H9 (cell line): ENCODE results near the gene PLEKHG3. TPM values are rescaled to one million over a fixed set of nuclear protein-coding genes. Genes with fewer than 3 reads are reported as not detected.

Experiments used
- DNase-seq: peaks from one replicate; pipeline ENCODE4 v3.0.0-alpha.2; 2017
- H2AFZ ChIP-seq: one replicate; pipeline ENCODE4 v1.6.1; 2013; ENCODE audit warnings: mild to moderate bottlenecking, low read length, control low read depth, moderate library complexity
- H2AK5ac ChIP-seq: 2 replicates; pipeline ENCODE4 v1.6.1; 2013; ENCODE audit warnings: low read length, control low read depth, mixed read lengths; ENCODE audit not compliant: insufficient read length
- H2BK120ac ChIP-seq: one replicate; pipeline ENCODE4 v1.6.1; 2013; ENCODE audit warnings: low read depth, mild to moderate bottlenecking, low read length, control low read depth, inconsistent platforms; ENCODE audit not compliant: poor library complexity, severe bottlenecking
- H2BK12ac ChIP-seq: 2 replicates; pipeline ENCODE4 v1.6.1; 2013; ENCODE audit warnings: low read length, control low read depth, mixed read lengths, low read depth; ENCODE audit not compliant: insufficient read length
- H2BK15ac ChIP-seq: 2 replicates; pipeline ENCODE4 v1.6.1; 2013; ENCODE audit warnings: low read depth, low read length, control low read depth
- H2BK20ac ChIP-seq: one replicate; pipeline ENCODE4 v1.6.1; 2013; ENCODE audit warnings: low read depth, mild to moderate bottlenecking, low read length, control low read depth, inconsistent platforms; ENCODE audit not compliant: poor library complexity, severe bottlenecking
- H2BK5ac ChIP-seq: 2 replicates; pipeline ENCODE4 v1.6.1; 2013; ENCODE audit warnings: low read length, control low read depth, mixed read lengths; ENCODE audit not compliant: insufficient read length
- H3K14ac ChIP-seq: 2 replicates; pipeline ENCODE4 v1.6.1; 2013; ENCODE audit warnings: low read length, control low read depth; ENCODE audit not compliant: insufficient read depth
- H3K18ac ChIP-seq: 2 replicates; pipeline ENCODE4 v1.6.1; 2013; ENCODE audit warnings: low read depth, mild to moderate bottlenecking, mixed read lengths, low read length, control low read depth; ENCODE audit not compliant: insufficient read length
- H3K23ac ChIP-seq: 2 replicates; pipeline ENCODE4 v1.6.1; 2013; ENCODE audit warnings: low read length, control low read depth, mixed read lengths, low read depth; ENCODE audit not compliant: insufficient read length
- H3K23me2 ChIP-seq: 2 replicates; pipeline ENCODE4 v1.6.1; 2013; ENCODE audit warnings: low read depth, mild to moderate bottlenecking, mixed read lengths, low read length, control low read depth; ENCODE audit not compliant: insufficient read length, poor library complexity, severe bottlenecking
- H3K27ac ChIP-seq: 2 replicates; pipeline ENCODE4 v1.5.1; 2013; ENCODE audit warnings: low read length, control low read depth, mixed read lengths, low read depth; ENCODE audit not compliant: insufficient read length
- H3K27me3 ChIP-seq: 2 replicates; pipeline ENCODE4 v1.6.1; 2013; ENCODE audit warnings: low read length, control low read depth, inconsistent platforms; ENCODE audit not compliant: insufficient read depth
- H3K4ac ChIP-seq: 2 replicates; pipeline ENCODE4 v1.6.1; 2013; ENCODE audit warnings: low read depth, mild to moderate bottlenecking, control low read depth, inconsistent platforms, low read length, moderate library complexity
- H3K4me1 ChIP-seq: 2 replicates; pipeline ENCODE4 v1.6.1; 2013; ENCODE audit warnings: low read length, control low read depth, inconsistent platforms; ENCODE audit not compliant: insufficient read depth
- H3K4me2 ChIP-seq: 2 replicates; pipeline ENCODE4 v1.6.1; 2013; ENCODE audit warnings: low read length, control low read depth, mixed read lengths; ENCODE audit not compliant: insufficient read length, insufficient read depth
- H3K56ac ChIP-seq: 2 replicates; pipeline ENCODE4 v1.6.1; 2013; ENCODE audit warnings: low read depth, mild to moderate bottlenecking, mixed read lengths, low read length, control low read depth; ENCODE audit not compliant: insufficient read length
- H3K79me1 ChIP-seq: 2 replicates; pipeline ENCODE4 v1.6.1; 2013; ENCODE audit warnings: low read depth, mild to moderate bottlenecking, moderate library complexity, low read length, control low read depth, inconsistent platforms; ENCODE audit not compliant: insufficient read depth, poor library complexity, severe bottlenecking
- H3K79me2 ChIP-seq: 2 replicates; pipeline ENCODE4 v1.6.1; 2013; ENCODE audit warnings: low read length, control low read depth, inconsistent platforms; ENCODE audit not compliant: insufficient read depth
- H3K9ac ChIP-seq: 2 replicates; pipeline ENCODE4 v1.6.1; 2013; ENCODE audit warnings: low read length, control low read depth, mixed read lengths; ENCODE audit not compliant: insufficient read length; ENCODE audit errors: extremely low read depth
- H3K9me3 ChIP-seq: one replicate; pipeline ENCODE4 v1.6.1; 2013; ENCODE audit warnings: low read depth, low read length, inconsistent platforms; ENCODE audit not compliant: control insufficient read depth
- H3T11ph ChIP-seq: one replicate; pipeline ENCODE4 v1.6.1; 2013; ENCODE audit warnings: mild to moderate bottlenecking, low read length, control low read depth, inconsistent platforms
- H4K20me1 ChIP-seq: one replicate; pipeline ENCODE4 v1.6.1; 2013; ENCODE audit not compliant: control insufficient read depth, insufficient read length, insufficient read depth
- H4K5ac ChIP-seq: 2 replicates; pipeline ENCODE4 v1.6.1; 2013; ENCODE audit warnings: low read depth, mild to moderate bottlenecking, mixed read lengths, low read length, control low read depth; ENCODE audit not compliant: insufficient read length
- H4K8ac ChIP-seq: replicated peaks from 2 replicates; pipeline ENCODE4 v1.6.1; 2013; ENCODE audit warnings: low read length, control low read depth, mixed read lengths, low read depth; ENCODE audit not compliant: insufficient read length
- H4K91ac ChIP-seq: 2 replicates; pipeline ENCODE4 v1.6.1; 2013; ENCODE audit warnings: low read depth, mild to moderate bottlenecking, moderate library complexity, mixed read lengths, low read length, control low read depth; ENCODE audit not compliant: insufficient read length
- H3K27ac Mint-ChIP-seq, 3 experiments: 2 replicates in 2 of 3; 3 replicates in 1 of 3; pipeline ENCODE4 v1.8.0; 2020 to 2021; ENCODE audit warnings: mixed read lengths in 3 of 3, mild to moderate bottlenecking in 1 of 3, moderate library complexity in 1 of 3
- H3K27me3 Mint-ChIP-seq: 2 replicates; pipeline ENCODE4 v1.8.0; 2021; ENCODE audit warnings: low read depth, mild to moderate bottlenecking, moderate library complexity, mixed read lengths
- H3K36me3 Mint-ChIP-seq, 3 experiments: 2 replicates in 2 of 3; 3 replicates in 1 of 3; pipeline ENCODE4 v1.8.0; 2020 to 2021; ENCODE audit warnings: low read depth in 3 of 3, mixed read lengths in 3 of 3; ENCODE audit not compliant: insufficient read depth in 1 of 3
- H3K4me1 Mint-ChIP-seq, 2 experiments: 2 replicates each; pipeline ENCODE4 v1.8.0; 2020; ENCODE audit warnings: mixed read lengths in 2 of 2
- H3K4me3 Mint-ChIP-seq, 2 experiments: 2 replicates in 1 of 2; 3 replicates in 1 of 2; pipeline ENCODE4 v1.8.0; 2020 to 2021; ENCODE audit warnings: mild to moderate bottlenecking in 2 of 2, mixed read lengths in 2 of 2, moderate library complexity in 1 of 2
- H3K9me3 Mint-ChIP-seq, 2 experiments: 2 replicates in 1 of 2; 3 replicates in 1 of 2; pipeline ENCODE4 v1.8.0; 2020; ENCODE audit warnings: mild to moderate bottlenecking in 2 of 2, mixed read lengths in 2 of 2, moderate library complexity in 1 of 2
- CTCF ChIP-seq: fragments of 200-600 bp; sonication (generic); conservative IDR thresholded peaks from 3 replicates; pipeline ENCODE4 v1.8.0; 2021; ENCODE audit warnings: antibody characterized with exemption, mild to moderate bottlenecking
- WGBS: extraction: QIAGEN DNeasy Blood & Tissue Kit; methylation state at CpG from one replicate; pipeline ENCODE4 v1.1.7; 2013; ENCODE audit warnings: missing lambda C conversion rate, low lambda C conversion rate, mixed read lengths; ENCODE audit not compliant: insufficient read length; ENCODE audit errors: extremely low coverage; 5-methylcytosine and 5-hydroxymethylcytosine counted together
- total RNA-seq: library from RNA; stranded (reverse); gene quantifications from 2 replicates; pipeline ENCODE4 v1.2.1, GENCODE V29; 2021

PLEKHG3 gene
- total RNA-seq, 1 experiment from 2014 or later: 48.5 TPM

GRCh38 chr14:64705381-64706118 lies 1.3 kb downstream of the PLEKHG3 start:
- Histone ChIP-seq H3K79me1 (no peaks in the 10 kb centered on the region), H3K9me3 (no peaks in the 10 kb centered on the region), H2BK15ac (no peak overlapping the region), H2BK20ac (no peak overlapping the region), H4K5ac (no peak overlapping the region), H3K4me2 (peak overlapping the region; percentile 93), H3K23me2 (peaks cover 36% of the 10 kb centered on the region), H4K20me1 (no peaks in the 10 kb centered on the region), H3K79me2 (peaks cover 13% of the 10 kb centered on the region; the same call in 1 of the 2 replicates), H3K23ac (no peak overlapping the region), H3K27me3 (no peaks in the 10 kb centered on the region), H3K4ac (no peak overlapping the region), H3K14ac (no peak overlapping the region), H2BK120ac (no peak overlapping the region), H2BK12ac (no peak overlapping the region), H4K91ac (no peak overlapping the region), H2AFZ (no peak overlapping the region), H2BK5ac (no peak overlapping the region), H3T11ph (no peak overlapping the region), H2AK5ac (no peak overlapping the region), H3K9ac (peak overlapping the region; percentile 11), H3K18ac (no peak overlapping the region), H4K8ac (no peak overlapping the region), H3K27ac (no peak overlapping the region), H3K4me1 (peaks cover 24% of the 10 kb centered on the region), H3K56ac (no peak overlapping the region)
- H3K27ac Mint-ChIP-seq: peak overlapping the region in 1 of 3 experiments; percentile 94; a peak in 2 of 7 replicates
- H3K4me1 Mint-ChIP-seq: peaks cover 80 to 82% of the 10 kb centered on the region in 2 experiments
- no peaks in the 10 kb centered on the region for H3K9me3 Mint-ChIP-seq
- peaks cover 3 to 6% (median 4%) of the 10 kb centered on the region in 3 experiments; a peak in 5 of 7 replicates for H3K36me3 Mint-ChIP-seq
- no CpG with 5 or more reads among the region's 18 CpGs for WGBS
- DNase-seq: no peak
- H3K4me3 Mint-ChIP-seq: peak overlapping the region; percentile 77 to 87
- peaks cover 5% of the 10 kb centered on the region; the same call in 1 of the 2 replicates for H3K27me3 Mint-ChIP-seq
- no peak for TF ChIP-seq CTCF
